Anterior cingulate cortex (tissue), 58 donors: ENCODE data around the gene USP31.

ENCODE experiments used
- DNase-seq, 58 donors: peaks; one replicate each; lab custom pipeline; 2025; lab: John Stamatoyannopoulos, UW

USP31 gene

DNA sequence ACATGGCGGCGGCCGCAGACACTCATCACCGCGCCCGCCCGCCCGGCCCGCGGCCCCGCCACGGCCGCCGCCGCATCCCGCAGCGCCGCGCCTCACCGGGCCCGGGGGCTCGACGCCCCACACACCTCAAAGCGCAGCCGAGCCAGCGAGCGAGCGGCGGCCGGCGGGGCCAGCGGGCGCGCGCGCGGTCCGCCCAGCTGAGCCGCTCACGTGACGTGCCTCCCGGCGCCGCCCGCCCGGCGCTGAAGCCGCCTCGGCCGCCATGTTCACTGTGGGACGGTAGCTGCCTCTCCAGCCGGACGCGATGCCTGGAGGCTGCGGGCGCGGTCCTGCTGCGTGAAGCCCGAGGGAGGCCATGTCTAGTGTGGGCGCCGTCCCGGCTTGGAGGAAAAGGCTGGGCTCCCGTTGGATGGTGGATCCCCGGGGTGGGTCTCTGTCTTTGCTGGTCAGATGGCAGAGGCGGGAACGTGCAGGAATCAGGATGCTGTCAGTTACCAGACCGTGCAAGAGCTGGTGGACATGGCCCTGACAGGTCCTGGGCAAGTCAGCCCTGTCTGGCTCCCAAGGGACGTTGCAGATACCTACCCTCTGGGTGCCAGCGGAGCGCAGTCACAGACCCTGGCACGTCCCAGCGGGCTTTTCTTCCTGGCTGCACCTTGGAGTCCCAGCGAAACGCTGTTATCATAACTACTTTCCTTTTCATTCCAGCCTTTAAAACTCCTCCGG, at the start of gene USP31:
Gene USP31, minus strand, starts transcription at position 186 of the 726 bp plus-strand sequence. Its CDS starts 182 bp downstream, at position 4.
- DNase-seq = peak; percentile 48 to 97 (median 93)

GRCh38 chr16:23196539-23196938, 47.3 kb upstream of the USP31 start:
- DNase-seq = no peak

GRCh38 chr16:23195366-23195978, 46.2 kb upstream of the USP31 start:
- DNase-seq = no peak

DNA sequence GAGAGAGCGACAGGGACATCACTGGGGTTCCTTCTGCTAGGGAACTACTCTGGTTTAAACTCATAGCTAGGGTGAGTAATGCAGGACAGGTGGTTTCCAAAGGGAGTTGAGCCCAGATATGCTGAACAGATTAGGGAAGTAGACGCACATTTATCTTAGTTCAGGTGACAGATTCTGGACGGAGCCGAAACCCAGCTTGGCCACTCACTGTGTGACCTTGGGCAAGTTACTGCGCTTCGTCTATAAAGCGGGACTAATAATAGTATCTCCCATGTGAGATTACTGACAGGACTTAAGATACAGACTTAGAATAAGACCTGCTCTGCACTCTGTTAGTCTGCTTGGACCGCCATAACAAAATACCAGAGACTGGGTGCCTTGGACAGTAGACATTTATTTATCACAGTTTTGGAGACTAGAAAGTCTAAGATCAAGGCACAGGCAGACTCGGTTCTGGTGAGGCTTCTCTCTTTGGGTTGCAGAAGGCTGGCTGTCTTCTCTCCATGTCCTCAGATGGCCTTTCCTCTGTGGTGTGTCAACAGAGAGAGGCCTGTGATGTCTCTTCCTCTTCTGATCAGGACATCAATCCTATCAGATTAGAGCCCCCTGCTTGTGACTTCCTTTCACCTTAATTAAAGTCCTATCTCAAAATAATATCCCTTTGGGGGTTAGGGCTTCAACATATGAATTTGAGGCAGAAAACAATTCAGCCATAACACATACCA, 45.4 kb upstream of the USP31 start:
- DNase-seq = no peak

- no peak for DNase-seq
These were observed 39.7 kb upstream of the USP31 start for GRCh38 chr16:23188911-23189310.

DNA sequence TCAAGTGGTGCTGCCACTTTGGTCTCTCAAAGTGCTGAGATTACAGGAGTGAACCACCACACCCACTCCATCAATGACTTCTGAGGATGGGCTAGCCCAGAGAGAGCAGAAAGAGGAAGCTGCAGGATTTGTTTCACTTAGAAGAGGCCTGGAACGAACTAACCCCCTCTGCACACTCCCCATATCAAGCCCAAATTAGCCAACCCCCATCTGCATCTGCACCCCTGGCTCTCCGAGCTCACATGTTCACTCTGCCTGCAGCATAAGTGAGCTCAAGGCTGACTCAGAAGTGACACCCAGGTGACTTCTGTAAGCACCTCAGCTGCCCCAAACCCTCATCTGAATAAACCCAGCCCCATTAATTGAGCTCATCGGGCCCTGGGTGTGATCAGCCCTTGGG, 38.1 kb upstream of the USP31 start:
- no peak for DNase-seq

DNA sequence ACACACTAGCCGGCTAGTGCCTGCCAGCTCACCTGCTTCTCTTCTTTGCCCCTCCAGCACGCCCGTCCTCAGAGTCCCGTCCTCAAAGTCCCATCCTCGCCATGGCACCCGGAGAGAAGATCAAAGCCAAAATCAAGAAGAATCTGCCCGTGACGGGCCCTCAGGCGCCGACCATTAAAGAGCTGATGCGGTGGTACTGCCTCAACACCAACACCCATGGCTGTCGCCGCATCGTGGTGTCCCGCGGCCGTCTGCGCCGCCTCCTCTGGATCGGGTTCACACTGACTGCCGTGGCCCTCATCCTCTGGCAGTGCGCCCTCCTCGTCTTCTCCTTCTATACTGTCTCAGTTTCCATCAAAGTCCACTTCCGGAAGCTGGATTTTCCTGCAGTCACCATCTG, 36.9 kb upstream of the USP31 start:
- peak in 1 of 58 donors; percentile 0 for DNase-seq

DNA sequence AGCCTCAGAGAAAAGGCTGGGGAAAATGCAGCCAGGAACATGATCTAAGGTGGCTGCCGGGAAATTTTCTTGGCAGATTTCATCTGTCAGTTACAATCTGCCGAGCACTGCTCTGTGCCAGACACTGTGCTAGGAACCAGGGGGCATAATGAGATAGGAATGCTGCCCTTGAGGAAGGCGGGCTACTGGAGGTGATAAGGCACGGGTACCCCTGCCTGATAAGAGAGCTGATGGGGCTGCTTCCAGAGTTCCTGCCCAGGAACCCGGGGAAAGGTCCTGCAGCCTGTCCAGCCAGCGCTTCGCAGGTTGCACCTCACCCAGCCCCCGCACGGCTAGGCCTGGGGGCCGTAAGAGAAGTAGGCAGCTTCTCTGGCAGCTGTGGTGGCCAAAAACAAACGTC, 36.4 kb upstream of the USP31 start:
- DNase-seq = no peak

GRCh38 chr16:23183543-23183862, 34.3 kb upstream of the USP31 start:
- DNase-seq = no peak

DNA sequence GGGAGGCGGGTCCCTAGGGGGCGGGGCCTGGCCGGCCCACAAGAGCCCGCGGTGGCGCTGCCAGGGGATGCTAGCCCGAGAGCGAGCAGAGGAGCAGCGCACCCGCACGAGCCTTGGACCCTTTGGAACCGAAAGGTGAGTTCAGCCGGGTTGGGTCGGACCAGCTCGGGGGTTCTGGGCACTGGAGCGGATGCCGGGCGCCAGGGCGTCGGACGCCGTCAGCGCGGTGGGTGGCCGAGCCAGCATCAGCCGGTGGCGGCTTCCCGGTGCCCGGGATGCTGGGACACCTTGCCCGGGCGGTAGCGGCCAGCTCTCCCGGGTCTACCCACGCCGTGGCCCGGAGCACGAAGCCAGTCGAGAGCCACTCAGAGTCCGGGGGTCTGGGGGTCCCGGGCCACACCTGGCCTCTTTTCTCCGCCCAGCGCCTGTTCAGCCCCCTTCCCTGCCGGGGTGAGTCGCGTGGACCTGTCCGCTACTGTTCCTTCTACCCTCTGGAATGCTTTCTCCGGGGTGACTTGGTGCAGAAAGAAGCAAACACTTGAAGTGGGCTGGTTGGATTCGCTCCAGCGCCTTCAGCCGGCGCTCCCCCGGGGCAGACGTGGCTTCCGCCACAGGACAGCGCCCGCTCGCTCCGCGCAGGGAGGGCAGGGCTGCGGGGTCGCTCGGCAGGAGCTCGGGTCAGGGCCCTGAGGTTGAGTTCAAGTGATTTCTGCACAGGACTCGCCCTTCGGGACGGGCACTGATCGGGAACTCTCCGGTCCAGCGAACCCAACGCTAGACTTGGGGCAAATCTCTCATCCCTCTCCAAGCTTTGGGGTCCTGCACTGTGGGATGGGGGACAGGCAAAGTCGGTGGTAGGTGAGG, 33.7 kb upstream of the USP31 start, which contains the start of gene SCNN1G:
Gene SCNN1G, plus strand, starts transcription at position 67 of the 864 bp plus-strand sequence. CDS start 3,527 bp downstream, outside the sequence.
- peak in 1 of 58 donors; percentile 37 for DNase-seq

- peak in 51 of 58 donors; percentile 7 to 73 (median 43) for DNase-seq
These were observed 33.0 kb upstream of the USP31 start for GRCh38 chr16:23182206-23182678.

DNA sequence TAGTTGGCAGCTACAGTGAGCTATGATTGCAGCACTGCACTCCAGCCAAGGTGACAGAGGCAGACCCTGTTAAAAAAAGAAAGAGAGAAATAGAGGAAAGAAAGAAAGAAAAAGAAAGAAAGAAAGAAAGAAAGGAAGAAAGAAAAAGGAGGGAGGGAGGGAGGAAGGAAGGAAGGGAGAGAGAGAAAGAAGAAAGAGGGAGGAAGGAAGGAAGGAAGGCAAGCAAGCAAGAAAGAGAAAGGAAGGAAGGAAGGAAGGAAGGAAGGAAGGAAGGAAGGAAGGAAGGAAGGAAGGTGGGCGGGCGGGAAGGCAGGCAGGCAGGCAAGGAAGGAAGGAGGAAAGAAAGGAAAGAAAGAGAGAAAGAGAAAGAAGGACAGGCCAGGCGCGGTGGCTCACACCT, 32.3 kb upstream of the USP31 start:
- no peak for DNase-seq

- no peak for DNase-seq
These were observed 26.4 kb upstream of the USP31 start for GRCh38 chr16:23175651-23176050.

DNA sequence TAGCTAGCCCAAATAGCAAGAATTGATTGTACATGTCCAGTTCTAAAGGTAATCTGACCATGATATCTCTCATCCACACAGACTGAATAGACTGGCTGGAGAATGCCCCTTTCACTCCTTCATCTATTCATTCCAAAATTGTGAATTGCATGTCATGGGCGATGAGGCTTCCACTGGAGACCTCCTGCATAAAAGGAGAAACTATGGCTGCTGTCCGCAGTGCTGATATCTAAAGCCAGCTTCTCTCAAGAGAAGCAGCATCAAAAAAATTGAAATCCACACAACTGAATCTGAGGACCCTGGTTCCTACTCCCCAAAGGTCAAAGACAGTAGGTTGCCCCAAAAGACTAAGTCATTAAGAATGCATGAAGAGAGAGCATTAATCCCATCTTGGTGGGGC, 25.4 kb upstream of the USP31 start:
- no peak for DNase-seq

GRCh38 chr16:23172994-23173393, 23.7 kb upstream of the USP31 start:
- no peak for DNase-seq

DNA sequence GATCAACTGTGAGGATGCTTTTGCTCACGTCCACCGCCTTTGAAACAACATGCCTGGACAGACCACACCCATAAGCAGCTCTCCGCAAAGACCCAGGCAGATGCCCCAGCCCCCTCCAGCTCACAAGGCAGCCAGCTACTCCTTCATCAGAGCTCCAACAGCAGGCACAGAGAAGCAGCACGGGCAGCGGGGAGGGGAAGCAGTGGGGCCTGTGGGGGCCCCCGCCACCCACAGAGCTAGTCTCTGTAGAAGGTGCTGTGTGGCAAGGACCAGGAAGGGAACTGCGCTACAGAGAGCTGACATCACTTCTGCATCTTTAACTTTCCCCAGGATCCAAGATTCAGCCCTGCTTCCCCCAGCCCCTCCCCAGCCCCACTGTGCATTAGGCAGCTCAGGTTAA, 23.3 kb upstream of the USP31 start:
- DNase-seq = no peak

- no peak for DNase-seq
These were observed 15.5 kb upstream of the USP31 start for GRCh38 chr16:23164736-23165135.

DNA sequence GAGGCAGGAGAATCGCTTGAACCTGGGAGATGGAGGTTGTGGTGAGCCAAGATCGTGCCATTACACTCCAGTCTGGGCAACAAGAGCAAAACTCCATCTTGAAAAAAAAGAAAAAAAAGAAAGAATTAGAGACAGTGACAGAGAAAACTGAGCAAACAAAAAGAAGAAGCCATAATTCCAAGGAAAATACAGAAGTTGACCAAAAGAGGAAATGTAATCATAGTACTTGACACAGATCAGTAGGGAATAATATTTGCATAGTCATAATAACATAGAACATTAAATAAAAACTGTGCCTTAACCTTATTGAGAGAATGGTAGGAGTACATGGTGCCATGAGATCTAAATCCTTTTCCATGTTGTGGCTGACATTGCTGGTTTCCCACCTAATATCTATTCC, 14.7 kb upstream of the USP31 start:
- no peak for DNase-seq

GRCh38 chr16:23160574-23160973, 11.3 kb upstream of the USP31 start:
- DNase-seq = no peak

DNA sequence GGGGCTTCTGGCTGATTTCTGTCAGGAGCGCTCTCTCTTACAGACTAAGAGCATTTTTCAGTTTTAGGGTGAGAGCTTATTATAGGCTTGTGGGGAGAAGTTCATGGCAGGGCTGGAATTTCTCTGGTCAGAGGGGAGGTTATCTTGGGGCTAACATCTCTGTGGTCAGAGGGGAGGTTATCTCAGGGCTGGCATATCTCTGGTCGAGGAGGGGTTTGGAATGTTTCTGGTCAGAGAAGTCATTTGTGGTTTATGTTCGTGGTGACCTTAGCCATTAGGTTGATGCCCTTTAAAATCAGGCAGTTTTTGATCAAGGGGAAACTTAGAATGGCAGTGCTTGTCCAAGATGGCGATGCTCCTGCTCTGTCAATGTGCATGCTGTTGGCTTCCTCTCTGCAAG, 10.8 kb upstream of the USP31 start:
- DNase-seq = no peak

- no peak for DNase-seq
These were observed 8.9 kb upstream of the USP31 start for GRCh38 chr16:23158114-23158513.
